ENCODE data around the gene PDE8A.

The PDE8A gene

GRCh38 chr15:85116066-85116465 lies 134.4 kb downstream of the PDE8A start:
- POLR2A ChIA-PET = no interaction called here
- TF ChIP-seq KLF8 (tag by site-specific recombination; IDR thresholded peaks at IDR 0.05) (no peak), KLF16 (tag by site-specific recombination; IDR thresholded peaks at IDR 0.05) (no peak), PRDM10 (tag by site-specific recombination; IDR thresholded peaks at IDR 0.05) (no peak), ZNF423 (tag by site-specific recombination; IDR thresholded peaks at IDR 0.05) (no peak), ZNF350 (tag by site-specific recombination; IDR thresholded peaks at IDR 0.05) (no peak), ZNF391 (tag by site-specific recombination; IDR thresholded peaks at IDR 0.05; ENCODE audit: borderline replicate concordance, low read depth) (no peak), ZBTB8A (tag by site-specific recombination; IDR thresholded peaks at IDR 0.05) (no peak), ZNF580 (tag by site-specific recombination; IDR thresholded peaks at IDR 0.05) (no peak), ZBTB6 (tag by site-specific recombination; IDR thresholded peaks at IDR 0.05) (no peak), ZNF560 (tag by site-specific recombination; IDR thresholded peaks at IDR 0.05; ENCODE audit: borderline replicate concordance) (no peak), PBX3 (CRISPR knock-in tag; IDR thresholded peaks at IDR 0.05) (no peak), ZFP41 (tag by site-specific recombination; IDR thresholded peaks at IDR 0.05; ENCODE audit: borderline replicate concordance) (no peak), ZNF121 (tag by site-specific recombination; IDR thresholded peaks at IDR 0.05) (no peak), MZF1 (tag by site-specific recombination; IDR thresholded peaks at IDR 0.05; ENCODE audit: borderline replicate concordance) (no peak), ZNF704 (tag by site-specific recombination; IDR thresholded peaks at IDR 0.05) (no peak), ZNF274 (IDR thresholded peaks at IDR 0.05; ENCODE audit: low read length) (no peak), ZNF274 (tag by site-specific recombination; IDR thresholded peaks at IDR 0.05; ENCODE audit: borderline replicate concordance) (no peak)
- TF ChIP-seq, protein P1, sequence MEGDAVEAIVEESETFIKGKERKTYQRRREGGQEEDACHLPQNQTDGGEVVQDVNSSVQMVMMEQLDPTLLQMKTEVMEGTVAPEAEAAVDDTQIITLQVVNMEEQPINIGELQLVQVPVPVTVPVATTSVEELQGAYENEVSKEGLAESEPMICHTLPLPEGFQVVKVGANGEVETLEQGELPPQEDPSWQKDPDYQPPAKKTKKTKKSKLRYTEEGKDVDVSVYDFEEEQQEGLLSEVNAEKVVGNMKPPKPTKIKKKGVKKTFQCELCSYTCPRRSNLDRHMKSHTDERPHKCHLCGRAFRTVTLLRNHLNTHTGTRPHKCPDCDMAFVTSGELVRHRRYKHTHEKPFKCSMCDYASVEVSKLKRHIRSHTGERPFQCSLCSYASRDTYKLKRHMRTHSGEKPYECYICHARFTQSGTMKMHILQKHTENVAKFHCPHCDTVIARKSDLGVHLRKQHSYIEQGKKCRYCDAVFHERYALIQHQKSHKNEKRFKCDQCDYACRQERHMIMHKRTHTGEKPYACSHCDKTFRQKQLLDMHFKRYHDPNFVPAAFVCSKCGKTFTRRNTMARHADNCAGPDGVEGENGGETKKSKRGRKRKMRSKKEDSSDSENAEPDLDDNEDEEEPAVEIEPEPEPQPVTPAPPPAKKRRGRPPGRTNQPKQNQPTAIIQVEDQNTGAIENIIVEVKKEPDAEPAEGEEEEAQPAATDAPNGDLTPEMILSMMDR (tag by site-specific recombination; IDR thresholded peaks at IDR 0.05) = no peak
- Histone ChIP-seq H3K4me1 (ENCODE audit: control insufficient read depth, insufficient read depth, low read length) (no peaks in the 10 kb centered on the region), H3K36me3 (ENCODE audit: control insufficient read depth in 2 of 2, insufficient read depth in 1 of 2, low read length in 2 of 2) (peaks cover 4 to 39% of the 10 kb centered on the region in 2 experiments), H3K4me3 (ENCODE audit: low read depth, low read length) (no peak overlapping the region), H3K27ac (ENCODE audit: extremely low read depth, low read depth, low read length) (no peak overlapping the region), H3K9me3 (ENCODE audit: control insufficient read depth, insufficient read depth, low read depth, low read length) (no peaks in the 10 kb centered on the region)
- CTCF ChIA-PET = interaction anchor here (0.6 kb wide), 1 partner anchor 34 kb away, joined by 4 read pairs; no protein-coding TSS in a partner anchor
